Stimulated activated naive CD8-positive, alpha-beta T cell treated with anti-CD3 and anti-CD28 coated beads, Interleukin-15, Interleukin-2, amounts not matched to agents 100 ng/mL and 50 ng/mL, for 24 hours (primary cell): ENCODE data around the gene ARL15.
"Not testable (repeated sequence)": the region's sequence is repeated elsewhere in the genome, so short reads cannot be mapped to it uniquely, and the experiment has no call there.

Experiments
- H3K27ac Mint-ChIP-seq: one replicate; pipeline ENCODE4 v1.8.0; 2021; ENCODE audit warnings: mild to moderate bottlenecking, mixed read lengths
- H3K27me3 Mint-ChIP-seq: one replicate; pipeline ENCODE4 v1.8.0; 2021; ENCODE audit warnings: mixed read lengths
- H3K36me3 Mint-ChIP-seq: one replicate; pipeline ENCODE4 v1.8.0; 2021; ENCODE audit warnings: low read depth, mixed read lengths
- H3K4me1 Mint-ChIP-seq: one replicate; pipeline ENCODE4 v1.8.0; 2021; ENCODE audit warnings: low read depth, mixed read lengths
- H3K4me3 Mint-ChIP-seq: one replicate; pipeline ENCODE4 v1.8.0; 2021; ENCODE audit warnings: mild to moderate bottlenecking, mixed read lengths
- H3K9me3 Mint-ChIP-seq: one replicate; pipeline ENCODE4 v1.8.0; 2021; ENCODE audit warnings: mixed read lengths

Gene ARL15

GRCh38 chr5:53882006-53882675 is 428.2 kb downstream of the ARL15 start:
- H3K4me3 Mint-ChIP-seq = no peak overlapping the region
- H3K4me1 Mint-ChIP-seq = peaks cover 22% of the 10 kb centered on the region
- H3K36me3 Mint-ChIP-seq = peaks cover 11% of the 10 kb centered on the region
- no peak overlapping the region for H3K27ac Mint-ChIP-seq
- no peaks in the 10 kb centered on the region for H3K27me3 Mint-ChIP-seq
- no peaks in the 10 kb centered on the region for H3K9me3 Mint-ChIP-seq

GRCh38 chr5:53879708-53880323 is 430.6 kb downstream of the ARL15 start:
- H3K27ac Mint-ChIP-seq = no peak overlapping the region
- H3K4me1 Mint-ChIP-seq = peaks cover 18% of the 10 kb centered on the region
- H3K4me3 Mint-ChIP-seq = no peak overlapping the region
- H3K9me3 Mint-ChIP-seq = no peaks in the 10 kb centered on the region
- H3K27me3 Mint-ChIP-seq = no peaks in the 10 kb centered on the region
- H3K36me3 Mint-ChIP-seq = no peaks in the 10 kb centered on the region

DNA sequence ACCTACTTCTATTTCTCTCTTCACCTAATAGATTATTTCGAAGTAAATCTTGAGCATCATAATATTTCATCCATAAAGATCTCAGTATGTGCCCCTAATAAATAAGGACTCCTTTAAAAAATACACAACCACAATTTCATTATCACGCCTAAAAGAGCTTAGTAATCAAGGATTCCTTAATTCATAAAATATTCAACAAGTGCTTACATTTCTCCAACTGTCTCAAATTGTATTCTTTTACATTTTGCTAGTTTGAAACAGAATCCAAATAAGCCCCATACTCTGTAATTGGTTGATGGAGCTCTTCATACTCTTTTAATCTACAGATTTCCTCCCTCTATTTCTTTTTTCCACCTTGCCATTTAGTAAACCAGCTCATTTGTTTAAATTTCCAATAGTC is 432.4 kb downstream of the ARL15 start:
- Mint-ChIP-seq H3K27me3 (no peaks in the 10 kb centered on the region), H3K9me3 (no peaks in the 10 kb centered on the region), H3K27ac (no peak overlapping the region), H3K36me3 (no peaks in the 10 kb centered on the region), H3K4me1 (peaks cover 13% of the 10 kb centered on the region), H3K4me3 (no peak overlapping the region)

DNA sequence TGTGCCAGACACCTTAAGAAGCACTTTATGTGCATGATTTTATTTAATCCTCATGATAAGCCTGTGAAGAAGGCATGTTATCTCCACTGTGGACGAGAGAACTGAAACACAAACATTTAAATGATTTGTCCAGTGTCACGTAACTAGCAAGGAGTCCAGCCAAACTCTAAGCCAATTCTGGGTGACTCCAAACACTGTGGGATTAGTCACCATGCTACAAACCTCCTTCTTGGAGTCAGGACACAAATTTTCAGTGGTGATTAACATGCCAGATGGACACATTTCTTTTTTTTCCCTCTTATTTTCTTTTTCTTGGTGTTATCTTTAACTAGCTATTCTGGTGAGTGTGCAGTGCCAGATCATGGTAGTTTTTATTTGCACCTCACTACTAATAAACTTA is 433.1 kb downstream of the ARL15 start:
- H3K36me3 Mint-ChIP-seq = no peaks in the 10 kb centered on the region

DNA sequence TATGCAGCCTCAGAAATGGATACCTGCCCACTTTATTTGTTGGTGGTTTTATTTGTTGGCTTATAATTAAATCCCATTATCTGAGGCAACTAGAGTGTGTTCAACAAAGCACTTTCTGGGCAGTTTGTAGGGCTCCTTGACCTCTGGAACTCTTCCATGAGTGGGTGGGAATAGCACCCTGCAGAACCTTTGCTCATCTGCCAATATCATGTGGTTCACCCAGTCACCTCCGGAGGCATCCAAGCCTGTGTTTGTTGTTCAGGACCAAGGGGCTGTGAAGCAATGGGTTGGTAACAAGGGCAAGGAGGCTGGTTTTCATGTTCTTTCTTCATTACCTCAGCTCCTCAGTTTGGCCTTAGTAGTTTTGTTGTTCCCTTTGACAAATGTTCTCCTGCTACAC is 436.0 kb downstream of the ARL15 start:
- no peaks in the 10 kb centered on the region for H3K36me3 Mint-ChIP-seq
- no peak overlapping the region for H3K4me3 Mint-ChIP-seq
- no peaks in the 10 kb centered on the region for H3K9me3 Mint-ChIP-seq
- H3K4me1 Mint-ChIP-seq = no peaks in the 10 kb centered on the region
- H3K27ac Mint-ChIP-seq = no peak overlapping the region
- H3K27me3 Mint-ChIP-seq = no peaks in the 10 kb centered on the region

More for the DNA sequence above, 433.1 kb downstream of the ARL15 start:
- no peak overlapping the region for H3K27ac Mint-ChIP-seq
- H3K27me3 Mint-ChIP-seq = no peaks in the 10 kb centered on the region
- no peak overlapping the region for H3K4me3 Mint-ChIP-seq
- no peaks in the 10 kb centered on the region for H3K9me3 Mint-ChIP-seq
- peaks cover 7% of the 10 kb centered on the region for H3K4me1 Mint-ChIP-seq

DNA sequence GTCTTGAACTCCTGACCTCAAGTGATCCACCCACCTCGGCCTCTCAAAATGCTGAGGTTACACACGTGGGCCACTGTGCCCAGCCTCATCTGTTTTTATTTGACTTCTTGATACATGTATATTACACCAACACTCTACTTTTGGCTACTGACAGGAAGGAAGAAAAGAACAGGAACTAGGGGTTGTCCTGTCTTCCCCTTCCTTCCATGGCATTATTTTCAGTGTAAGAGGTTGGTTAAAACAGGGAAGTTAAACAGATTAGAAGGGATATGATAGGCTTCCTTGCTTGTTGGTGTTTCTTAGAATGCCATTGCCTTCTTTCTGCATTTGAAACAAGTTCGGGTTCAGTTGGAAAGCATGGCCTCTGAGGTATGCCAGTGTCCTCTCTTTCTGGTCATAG is 437.1 kb downstream of the ARL15 start:
- H3K4me3 Mint-ChIP-seq = no peak overlapping the region
- no peaks in the 10 kb centered on the region for H3K36me3 Mint-ChIP-seq
- H3K27ac Mint-ChIP-seq = no peak overlapping the region
- no peaks in the 10 kb centered on the region for H3K9me3 Mint-ChIP-seq
- H3K4me1 Mint-ChIP-seq = no peaks in the 10 kb centered on the region
- H3K27me3 Mint-ChIP-seq = peaks cover 1% of the 10 kb centered on the region

- H3K27ac Mint-ChIP-seq = no peak overlapping the region
- H3K36me3 Mint-ChIP-seq = no peaks in the 10 kb centered on the region
- H3K27me3 Mint-ChIP-seq = peaks cover 4% of the 10 kb centered on the region
- H3K9me3 Mint-ChIP-seq = no peaks in the 10 kb centered on the region
- H3K4me3 Mint-ChIP-seq = no peak overlapping the region
- no peaks in the 10 kb centered on the region for H3K4me1 Mint-ChIP-seq
These were observed 438.6 kb downstream of the ARL15 start for GRCh38 chr5:53871775-53872174.

GRCh38 chr5:53871050-53871449 is 439.3 kb downstream of the ARL15 start:
- no peaks in the 10 kb centered on the region for H3K4me1 Mint-ChIP-seq
- peaks cover 6% of the 10 kb centered on the region for H3K9me3 Mint-ChIP-seq
- H3K36me3 Mint-ChIP-seq = no peaks in the 10 kb centered on the region
- H3K27me3 Mint-ChIP-seq = peaks cover 10% of the 10 kb centered on the region
- H3K4me3 Mint-ChIP-seq = no peak overlapping the region
- no peak overlapping the region for H3K27ac Mint-ChIP-seq

DNA sequence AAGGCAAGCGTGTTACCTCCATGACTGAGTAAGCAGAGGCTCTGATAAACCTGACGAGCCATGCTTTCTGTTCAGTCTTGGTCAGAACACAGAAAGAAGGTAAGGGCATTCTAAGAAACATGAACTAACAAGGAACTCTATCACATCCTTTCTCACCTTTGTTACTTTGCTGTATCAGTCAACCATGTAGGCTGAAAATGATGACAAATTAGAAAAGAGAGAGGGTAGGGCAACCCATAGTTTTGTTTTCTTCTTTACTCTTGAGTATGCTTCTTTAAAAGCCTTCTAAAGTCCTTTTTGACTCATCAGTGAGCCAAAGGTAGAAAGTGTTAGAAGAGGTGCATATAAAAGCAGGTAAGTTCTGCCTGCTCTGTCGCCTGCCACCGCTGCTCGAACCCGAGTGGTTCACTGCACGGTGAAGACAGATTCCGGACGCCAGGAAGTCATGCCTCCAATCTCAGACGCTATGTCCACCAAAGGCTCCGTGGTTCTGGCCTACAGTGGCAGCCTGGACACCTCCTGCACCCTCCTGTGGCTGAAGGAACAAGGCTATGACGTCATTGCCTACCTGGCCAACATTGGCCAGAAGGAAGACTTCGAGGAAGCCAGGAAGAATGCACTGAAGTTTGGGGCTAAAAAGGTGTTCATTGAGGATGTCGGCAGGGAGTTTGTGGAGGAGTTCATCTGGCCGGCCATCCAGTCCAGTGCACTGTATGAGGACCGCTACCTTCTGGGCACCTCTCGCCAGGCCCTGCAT is 451.5 kb downstream of the ARL15 start:
- Mint-ChIP-seq H3K9me3 (peaks cover 7% of the 10 kb centered on the region), H3K4me3 (no peak overlapping the region), H3K36me3 (no peaks in the 10 kb centered on the region), H3K27ac (no peak overlapping the region), H3K27me3 (peaks cover 11% of the 10 kb centered on the region), H3K4me1 (no peaks in the 10 kb centered on the region)

DNA sequence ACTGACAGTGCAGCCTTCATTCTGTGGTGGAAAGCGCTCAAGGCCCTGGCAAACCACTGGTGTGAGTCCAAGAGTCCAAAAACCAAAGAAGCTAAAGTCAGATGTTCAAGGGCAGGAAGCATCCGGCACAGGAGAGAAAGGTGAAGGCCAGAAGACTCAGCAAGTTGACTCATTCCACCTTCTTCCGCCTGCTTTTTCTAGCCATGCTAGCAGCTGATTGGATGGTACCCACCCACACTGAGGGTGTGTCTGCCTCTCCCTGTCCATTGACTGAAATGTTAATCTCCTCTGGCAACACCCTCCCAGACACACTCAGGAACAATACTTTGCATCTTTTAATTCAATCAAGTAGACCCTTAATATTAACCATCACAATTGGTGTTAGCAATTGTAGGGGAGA is 453.9 kb downstream of the ARL15 start:
- H3K27me3 Mint-ChIP-seq = peaks cover 11% of the 10 kb centered on the region
- peaks cover 12% of the 10 kb centered on the region for H3K9me3 Mint-ChIP-seq
- H3K4me3 Mint-ChIP-seq = no peak overlapping the region
- H3K4me1 Mint-ChIP-seq = no peaks in the 10 kb centered on the region
- H3K27ac Mint-ChIP-seq = no peak overlapping the region
- H3K36me3 Mint-ChIP-seq = no peaks in the 10 kb centered on the region

- not testable (repeated sequence) for H3K4me3 Mint-ChIP-seq, H3K27me3 Mint-ChIP-seq, H3K4me1 Mint-ChIP-seq, H3K27ac Mint-ChIP-seq, H3K36me3 Mint-ChIP-seq
- peaks cover 16% of the 10 kb centered on the region for H3K9me3 Mint-ChIP-seq
These were observed 473.4 kb downstream of the ARL15 start for GRCh38 chr5:53836851-53837430.

- Mint-ChIP-seq H3K9me3 (peaks cover 5% of the 10 kb centered on the region), H3K36me3 (no peaks in the 10 kb centered on the region)
These were observed 475.9 kb downstream of the ARL15 start for GRCh38 chr5:53834500-53834899.

More at GRCh38 chr5:53834500-53834899, 475.9 kb downstream of the ARL15 start:
- Mint-ChIP-seq H3K4me1 (no peaks in the 10 kb centered on the region), H3K4me3 (no peak overlapping the region), H3K27ac (no peak overlapping the region), H3K27me3 (peaks cover 2% of the 10 kb centered on the region)
